ENCODE data around the gene CCDC170. TPM values are rescaled to one million over a fixed set of nuclear protein-coding genes. Genes with fewer than 3 reads are reported as not detected.

CCDC170 gene
- total and polyA plus RNA-seq, 12 donors: 0.13 to 1.6 (median 0.35) TPM

DNA sequence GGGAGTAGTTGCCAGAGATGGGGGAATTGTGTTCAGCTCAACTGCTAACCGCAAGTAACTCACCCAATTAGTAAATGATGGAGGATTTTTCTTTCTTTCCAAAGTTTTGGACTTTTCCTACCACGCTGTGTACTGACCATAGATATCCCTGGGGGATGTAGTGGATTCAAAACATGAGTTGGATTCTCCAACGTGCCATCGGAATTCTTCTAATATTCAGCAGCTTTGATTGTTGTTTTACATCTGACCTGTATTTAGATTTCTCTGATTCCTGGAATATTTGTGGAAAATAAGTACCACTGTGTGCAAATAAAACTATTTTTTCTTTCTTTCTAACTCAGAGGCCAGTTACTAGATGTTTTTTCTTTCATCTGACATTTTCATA lies 1.1 kb downstream of the CCDC170 start:
- Histone ChIP-seq H3K27ac (peak overlapping the region in 4 of 10 donors; percentile 69 to 91 (median 76)), H3K9me3 (no peaks in the 10 kb centered on the region), H3K27me3 (peaks cover 0 to 53% (median 35%) of the 10 kb centered on the region in 7 donors), H3K36me3 (no peaks in the 10 kb centered on the region), H3K4me3 (peak overlapping the region; percentile 44 to 78 (median 66)), H3K4me1 (peaks cover 0 to 48% (median 7%) of the 10 kb centered on the region in 9 donors)
- intact Hi-C loops (cut with DNase I): no loop called here
- ATAC-seq (peak in 1 of 8 donors; percentile 24), DNase-seq (no peak)
- TF ChIP-seq, protein P1, sequence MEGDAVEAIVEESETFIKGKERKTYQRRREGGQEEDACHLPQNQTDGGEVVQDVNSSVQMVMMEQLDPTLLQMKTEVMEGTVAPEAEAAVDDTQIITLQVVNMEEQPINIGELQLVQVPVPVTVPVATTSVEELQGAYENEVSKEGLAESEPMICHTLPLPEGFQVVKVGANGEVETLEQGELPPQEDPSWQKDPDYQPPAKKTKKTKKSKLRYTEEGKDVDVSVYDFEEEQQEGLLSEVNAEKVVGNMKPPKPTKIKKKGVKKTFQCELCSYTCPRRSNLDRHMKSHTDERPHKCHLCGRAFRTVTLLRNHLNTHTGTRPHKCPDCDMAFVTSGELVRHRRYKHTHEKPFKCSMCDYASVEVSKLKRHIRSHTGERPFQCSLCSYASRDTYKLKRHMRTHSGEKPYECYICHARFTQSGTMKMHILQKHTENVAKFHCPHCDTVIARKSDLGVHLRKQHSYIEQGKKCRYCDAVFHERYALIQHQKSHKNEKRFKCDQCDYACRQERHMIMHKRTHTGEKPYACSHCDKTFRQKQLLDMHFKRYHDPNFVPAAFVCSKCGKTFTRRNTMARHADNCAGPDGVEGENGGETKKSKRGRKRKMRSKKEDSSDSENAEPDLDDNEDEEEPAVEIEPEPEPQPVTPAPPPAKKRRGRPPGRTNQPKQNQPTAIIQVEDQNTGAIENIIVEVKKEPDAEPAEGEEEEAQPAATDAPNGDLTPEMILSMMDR (IDR thresholded peaks at IDR 0.05): no peak
- WGBS, 2 donors: 28 to 33% methylated on average over 4 of the region's 4 CpGs

DNA sequence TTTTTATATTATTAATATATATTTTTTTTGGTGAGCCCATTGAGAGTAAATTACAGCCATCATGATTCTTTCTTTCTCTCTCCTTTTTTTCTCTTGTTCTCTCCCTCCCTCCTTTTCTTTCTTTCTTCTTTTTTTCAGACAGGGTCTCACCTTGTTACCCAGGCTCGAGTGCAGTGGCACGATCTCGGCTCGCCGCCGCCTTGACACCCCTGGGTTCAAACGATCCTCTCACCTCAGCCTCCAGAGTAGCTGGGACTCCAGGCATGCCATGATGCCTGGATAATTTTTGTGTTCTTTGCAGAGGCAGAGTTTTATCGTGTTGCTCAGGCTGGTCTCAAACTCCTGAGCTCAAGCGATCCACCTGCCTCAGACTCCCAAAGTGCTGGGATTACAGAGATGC lies 1.6 kb downstream of the CCDC170 start:
- Histone ChIP-seq H3K27me3 (peaks cover 0 to 53% (median 35%) of the 10 kb centered on the region in 7 donors), H3K4me3 (peak overlapping the region in 3 of 10 donors; percentile 65 to 78 (median 68)), H3K9me3 (no peaks in the 10 kb centered on the region), H3K27ac (peak overlapping the region in 1 of 10 donors; percentile 91), H3K36me3 (no peaks in the 10 kb centered on the region), H3K4me1 (peaks cover 0 to 51% (median 7%) of the 10 kb centered on the region in 9 donors)
- 84 to 91% methylated on average over 9 of the region's 9 CpGs for WGBS, 2 donors
- TF ChIP-seq, protein P1 (IDR thresholded peaks at IDR 0.05): no peak
- intact Hi-C loops (cut with DNase I): no loop called here
- ATAC-seq (no peak), DNase-seq (no peak)

DNA sequence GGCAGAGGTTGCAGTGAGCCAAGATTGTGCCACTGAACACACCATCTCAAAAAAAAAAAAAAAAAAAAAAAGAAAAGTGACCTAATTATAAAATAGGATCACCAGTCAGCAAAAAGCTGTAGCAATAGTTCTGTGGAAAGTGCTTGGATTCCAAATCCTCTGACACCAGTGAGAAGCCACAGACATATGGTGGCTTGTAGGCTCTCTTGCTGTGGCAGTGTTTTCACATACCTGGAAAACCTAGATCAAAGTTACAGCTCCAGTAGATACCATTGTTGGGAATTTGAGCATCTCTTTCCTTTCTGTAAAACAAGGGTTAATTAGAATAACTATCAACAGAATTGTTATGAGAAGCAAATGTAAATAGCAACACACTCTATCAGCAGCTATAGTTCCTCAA lies 4.1 kb downstream of the CCDC170 start:
- no peak for ATAC-seq
- H3K27ac ChIP-seq: peak overlapping the region in 1 of 10 donors; percentile 61
- no peak overlapping the region for H3K4me3 ChIP-seq
- intact Hi-C loops (cut with DNase I): no loop called here
- peaks cover 0 to 44% (median 32%) of the 10 kb centered on the region in 7 donors for H3K27me3 ChIP-seq
- no peaks in the 10 kb centered on the region for H3K36me3 ChIP-seq
- no peak for DNase-seq
- peaks cover 0 to 74% (median 7%) of the 10 kb centered on the region in 9 donors for H3K4me1 ChIP-seq
- TF ChIP-seq, protein P1 (IDR thresholded peaks at IDR 0.05): no peak
- H3K9me3 ChIP-seq: no peaks in the 10 kb centered on the region

DNA sequence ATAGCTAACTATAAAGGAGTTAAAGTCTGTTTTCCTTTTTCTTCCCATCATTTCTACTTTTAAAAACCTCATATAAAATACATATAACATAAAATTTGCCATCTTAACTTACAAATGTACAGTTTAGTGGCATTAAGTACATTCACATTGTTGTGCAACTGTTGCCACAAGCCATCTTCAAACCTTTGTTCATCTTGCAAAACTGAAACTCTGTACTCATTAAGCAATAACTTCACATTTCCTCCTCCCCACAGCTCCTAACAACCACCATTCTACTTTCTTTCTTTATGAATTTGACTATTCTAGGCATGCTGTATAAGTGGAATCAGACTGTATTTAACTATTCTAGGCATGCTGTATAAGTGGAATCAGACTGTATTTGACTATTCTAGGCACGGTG lies 4.5 kb downstream of the CCDC170 start:
- Histone ChIP-seq H3K27me3 (peaks cover 0 to 40% (median 29%) of the 10 kb centered on the region in 7 donors), H3K4me1 (peaks cover 0 to 74% (median 7%) of the 10 kb centered on the region in 9 donors), H3K4me3 (no peak overlapping the region), H3K36me3 (no peaks in the 10 kb centered on the region), H3K9me3 (no peaks in the 10 kb centered on the region), H3K27ac (peak overlapping the region in 1 of 10 donors; percentile 61)
- no peak for DNase-seq
- intact Hi-C loops (cut with DNase I): no loop called here
- TF ChIP-seq, protein P1 (IDR thresholded peaks at IDR 0.05): no peak
- 86 to 90% methylated on average over 1 of the region's 1 CpG for WGBS, 2 donors
- no peak for ATAC-seq
